Smooth muscle cell (in vitro differentiated cells): ENCODE results near the gene GNB1L. TPM values are rescaled to one million over a fixed set of nuclear protein-coding genes. Genes with fewer than 3 reads are reported as not detected.

Experiments
- DNase-seq: peaks from one replicate; lab custom pipeline; 2025; ENCODE audit not compliant: unreplicated experiment; lab: John Stamatoyannopoulos, UW
- H2AFZ ChIP-seq: fragments of 200-600 bp; sonication (generic); 2 replicates; pipeline ENCODE4 v1.6.0; 2016; ENCODE audit warnings: antibody characterized with exemption, low read depth, mild to moderate bottlenecking
- H3F3A ChIP-seq: fragments of 200-600 bp; sonication (generic); 2 replicates; pipeline ENCODE4 v1.6.0; 2017; ENCODE audit warnings: antibody characterized with exemption, low read depth
- H3K27ac ChIP-seq: fragments of 200-600 bp; sonication (generic); 2 replicates; pipeline ENCODE4 v1.5.1; 2016; ENCODE audit warnings: low read depth, mild to moderate bottlenecking
- H3K27me3 ChIP-seq: fragments of 200-600 bp; sonication (generic); 2 replicates; pipeline ENCODE4 v1.6.1; 2016; ENCODE audit warnings: low read depth, mild to moderate bottlenecking
- H3K36me3 ChIP-seq: fragments of 200-600 bp; sonication (generic); 2 replicates; pipeline ENCODE4 v1.5.1; 2016; ENCODE audit warnings: low read depth
- H3K4me1 ChIP-seq: fragments of 200-600 bp; sonication (generic); 2 replicates; pipeline ENCODE4 v1.5.1; 2016; ENCODE audit warnings: low read depth
- H3K4me2 ChIP-seq: fragments of 200-600 bp; sonication (generic); 2 replicates; pipeline ENCODE4 v1.6.0; 2016; ENCODE audit warnings: mild to moderate bottlenecking
- H3K4me3 ChIP-seq: fragments of 200-600 bp; sonication (generic); 2 replicates; pipeline ENCODE4 v1.5.1; 2016; ENCODE audit warnings: mild to moderate bottlenecking
- H3K79me2 ChIP-seq: fragments of 200-600 bp; sonication (generic); 2 replicates; pipeline ENCODE4 v1.6.0; 2016; ENCODE audit warnings: low read depth, mild to moderate bottlenecking
- H3K9ac ChIP-seq: fragments of 200-600 bp; sonication (generic); 2 replicates; pipeline ENCODE4 v1.6.0; 2016; ENCODE audit warnings: low read depth
- H3K9me3 ChIP-seq: fragments of 200-600 bp; sonication (generic); replicated peaks from 2 replicates; pipeline ENCODE4 v1.5.1; 2016; ENCODE audit warnings: low read depth
- H4K20me1 ChIP-seq: fragments of 200-600 bp; sonication (generic); 2 replicates; pipeline ENCODE4 v1.6.0; 2016; ENCODE audit warnings: low read depth
- WGBS: methylation state at CpG from one replicate; pipeline ENCODE4 v1.1.7; 2016; ENCODE audit warnings: low lambda C conversion rate; 5-methylcytosine and 5-hydroxymethylcytosine counted together
- polyA plus RNA-seq: library from polyadenylated mRNA; unstranded; fragments of >200 nt; fragmentation: Nextera tagmentation; extraction: Ambion mirVana; gene quantifications from 2 replicates; pipeline ENCODE4 v1.2.1, GENCODE V29; 2016
- total RNA-seq: library from RNA; depleted of rRNA; stranded (reverse); fragments of >200 nt; gene quantifications from 2 replicates; pipeline ENCODE4 v1.2.3, GENCODE V29; 2014
- TF ChIP-seq, protein P1 (sequence below): fragments of 200-600 bp; sonication (generic); IDR thresholded peaks from 2 replicates; pipeline ENCODE4 v1.5.1; 2017; ENCODE audit warnings: borderline replicate concordance, mild to moderate bottlenecking, antibody characterized with exemption; ENCODE audit not compliant: insufficient read depth, poor library complexity, severe bottlenecking

Gene GNB1L
- total and polyA plus RNA-seq, 2 experiments from 2014 or later, result 4.1 to 7.4 TPM

DNA sequence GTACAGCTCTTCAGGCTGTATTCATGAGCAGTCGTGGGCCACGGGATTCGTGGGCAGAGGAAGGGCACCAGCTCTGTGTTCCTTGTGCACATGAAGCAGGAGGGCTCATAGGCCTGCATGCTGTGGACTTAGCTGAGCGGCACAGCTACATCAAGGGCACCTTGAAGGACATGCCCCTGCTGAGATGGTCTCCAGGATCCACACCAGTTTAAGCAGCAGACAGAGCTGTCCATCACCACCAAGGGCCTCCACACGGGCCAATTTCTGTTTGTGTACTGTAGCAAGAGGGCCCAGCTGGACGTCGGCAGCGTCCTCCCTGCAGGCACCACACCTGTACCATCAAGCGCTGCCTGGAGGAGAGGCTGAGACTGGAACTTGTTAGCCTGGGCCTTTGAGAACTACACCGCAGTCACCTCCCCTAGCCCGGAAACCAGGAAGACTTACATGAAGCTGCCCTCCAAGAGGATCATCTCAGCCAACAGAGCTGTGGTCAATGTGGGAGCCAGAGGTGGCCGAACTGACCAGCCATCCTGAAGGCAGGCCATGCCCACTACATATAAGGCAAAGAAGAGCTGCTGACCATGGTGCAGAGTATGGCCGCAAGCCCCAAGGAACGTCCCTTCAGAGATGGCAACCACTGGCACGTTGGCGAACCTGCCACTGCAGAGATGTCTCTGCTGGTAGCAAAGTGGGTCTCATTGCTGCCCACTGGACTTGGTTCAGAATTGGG lies 32.7 kb upstream of the GNB1L start:
- WGBS, result 94% methylated on average over 16 of the region's 16 CpGs
- Histone ChIP-seq H2AFZ (no peak overlapping the region), H3K79me2 (no peaks in the 10 kb centered on the region), H4K20me1 (no peaks in the 10 kb centered on the region), H3K4me1 (peaks cover 15% of the 10 kb centered on the region), H3K4me2 (no peak overlapping the region), H3K27me3 (no peaks in the 10 kb centered on the region), H3K27ac (no peak overlapping the region), H3K9me3 (no peaks in the 10 kb centered on the region), H3K36me3 (no peaks in the 10 kb centered on the region), H3K9ac (no peak overlapping the region), H3K4me3 (no peak overlapping the region), H3F3A (peaks cover under 1% of the 10 kb centered on the region)
- DNase-seq, result no peak
- TF ChIP-seq, protein P1, sequence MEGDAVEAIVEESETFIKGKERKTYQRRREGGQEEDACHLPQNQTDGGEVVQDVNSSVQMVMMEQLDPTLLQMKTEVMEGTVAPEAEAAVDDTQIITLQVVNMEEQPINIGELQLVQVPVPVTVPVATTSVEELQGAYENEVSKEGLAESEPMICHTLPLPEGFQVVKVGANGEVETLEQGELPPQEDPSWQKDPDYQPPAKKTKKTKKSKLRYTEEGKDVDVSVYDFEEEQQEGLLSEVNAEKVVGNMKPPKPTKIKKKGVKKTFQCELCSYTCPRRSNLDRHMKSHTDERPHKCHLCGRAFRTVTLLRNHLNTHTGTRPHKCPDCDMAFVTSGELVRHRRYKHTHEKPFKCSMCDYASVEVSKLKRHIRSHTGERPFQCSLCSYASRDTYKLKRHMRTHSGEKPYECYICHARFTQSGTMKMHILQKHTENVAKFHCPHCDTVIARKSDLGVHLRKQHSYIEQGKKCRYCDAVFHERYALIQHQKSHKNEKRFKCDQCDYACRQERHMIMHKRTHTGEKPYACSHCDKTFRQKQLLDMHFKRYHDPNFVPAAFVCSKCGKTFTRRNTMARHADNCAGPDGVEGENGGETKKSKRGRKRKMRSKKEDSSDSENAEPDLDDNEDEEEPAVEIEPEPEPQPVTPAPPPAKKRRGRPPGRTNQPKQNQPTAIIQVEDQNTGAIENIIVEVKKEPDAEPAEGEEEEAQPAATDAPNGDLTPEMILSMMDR, result no peak

DNA sequence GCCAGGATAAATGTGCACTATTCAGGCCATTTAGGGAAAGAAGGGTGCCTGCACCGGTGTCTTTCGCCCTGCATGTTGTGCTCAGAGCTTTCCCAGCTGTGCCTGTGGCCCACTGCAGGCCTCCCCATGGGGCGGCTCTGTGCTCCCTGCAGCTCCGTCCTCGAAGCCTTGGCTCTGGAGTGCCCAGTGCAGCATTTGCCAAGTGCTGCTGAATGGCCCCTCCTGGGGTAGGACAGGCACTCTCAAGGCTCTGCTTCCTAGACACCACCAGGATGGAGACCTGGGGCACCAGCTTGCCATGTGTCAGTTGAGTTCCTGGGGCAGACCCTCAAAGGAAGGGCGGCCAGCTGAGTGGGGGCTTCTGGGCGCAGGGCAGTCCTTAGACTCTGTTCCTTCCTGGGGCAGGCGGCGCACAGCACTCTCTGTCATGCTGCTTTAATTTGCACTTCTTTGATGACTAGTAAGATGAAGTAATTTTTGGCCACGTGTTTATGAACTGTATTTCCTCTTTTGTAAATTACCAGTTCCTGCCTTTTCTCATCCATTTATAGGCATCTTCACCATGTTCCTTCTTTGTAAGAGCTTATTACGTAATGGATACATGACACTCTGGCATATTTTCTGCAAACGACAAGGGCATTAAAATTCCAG lies 32.1 kb upstream of the GNB1L start:
- TF ChIP-seq, protein P1, result no peak
- Histone ChIP-seq H3K9me3 (no peaks in the 10 kb centered on the region), H3K27me3 (no peaks in the 10 kb centered on the region), H3F3A (peaks cover 7% of the 10 kb centered on the region), H2AFZ (no peak overlapping the region), H4K20me1 (no peaks in the 10 kb centered on the region), H3K4me1 (peaks cover 11% of the 10 kb centered on the region), H3K36me3 (no peaks in the 10 kb centered on the region), H3K27ac (no peak overlapping the region), H3K4me3 (no peak overlapping the region), H3K9ac (no peak overlapping the region), H3K79me2 (no peaks in the 10 kb centered on the region), H3K4me2 (no peak overlapping the region)
- 80% methylated on average over 12 of the region's 12 CpGs for WGBS
- no peak for DNase-seq

DNA sequence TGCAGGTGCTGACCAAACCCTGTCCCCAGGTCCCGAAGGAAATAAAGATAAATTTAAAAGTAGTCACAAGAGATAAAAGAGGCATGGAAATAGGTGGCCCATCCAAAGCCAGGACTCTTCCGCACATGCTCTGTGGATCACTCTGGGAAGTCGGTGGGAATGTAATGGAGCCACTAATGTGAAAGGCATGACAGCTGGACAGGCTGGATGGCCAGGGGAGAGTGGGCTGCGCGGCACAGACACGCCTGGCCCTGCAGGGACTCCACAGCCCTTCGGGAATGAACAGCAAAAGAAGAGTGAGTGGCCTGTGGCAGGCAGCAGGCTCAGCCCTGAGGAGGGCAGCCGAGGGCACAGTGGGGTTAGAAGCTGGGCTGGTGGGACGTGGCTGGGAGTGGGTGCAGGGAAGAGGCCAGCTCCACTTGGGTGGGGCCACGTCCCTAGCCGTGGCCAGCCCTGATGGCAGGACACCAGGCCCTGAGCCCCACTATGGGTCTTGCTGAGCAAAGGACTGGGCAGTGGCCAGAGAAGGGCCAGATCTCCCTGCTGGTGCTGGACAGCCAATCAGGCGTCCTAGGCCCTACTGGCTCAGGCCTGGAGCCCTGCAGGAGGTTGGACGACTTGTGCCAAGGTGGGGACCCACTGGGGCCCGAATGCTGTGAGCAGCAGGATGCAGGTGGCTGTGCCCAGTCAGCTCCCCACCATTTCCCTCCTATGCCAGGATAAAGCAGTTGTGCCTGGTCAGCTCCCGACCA lies 31.3 kb upstream of the GNB1L start:
- Histone ChIP-seq H4K20me1 (no peaks in the 10 kb centered on the region), H3K4me1 (peaks cover 11% of the 10 kb centered on the region), H3K27me3 (no peaks in the 10 kb centered on the region), H3K4me2 (no peak overlapping the region), H3K4me3 (no peak overlapping the region), H3K79me2 (no peaks in the 10 kb centered on the region), H3K27ac (no peak overlapping the region), H2AFZ (no peak overlapping the region), H3K36me3 (no peaks in the 10 kb centered on the region), H3F3A (peaks cover 7% of the 10 kb centered on the region), H3K9ac (no peak overlapping the region), H3K9me3 (no peaks in the 10 kb centered on the region)
- no peak for DNase-seq
- TF ChIP-seq, protein P1, result no peak
- 77% methylated on average over 15 of the region's 15 CpGs for WGBS
